NCI-H526 treated with DMSO at 0.1 percent for 48 hours (cell line): Measurements from ENCODE around the gene MAGEB3.
"Not testable (repeated sequence)": the region's sequence is repeated elsewhere in the genome, so short reads cannot be mapped to it uniquely, and the experiment has no call there.

Experiments
- DNase-seq: peaks from one replicate; lab custom pipeline; 2025; lab: John Stamatoyannopoulos, UW

Gene MAGEB3

GRCh38 chrX:30230395-30230794 is at the start of gene MAGEB3:
Gene MAGEB3 (plus strand): TSS chrX:30230657. CDS start chrX:30235925, 5,268 bp downstream.
- DNase-seq, result no peak

- DNase-seq, result no peak
Observed at GRCh38 chrX:30181353-30181752, 49.1 kb upstream of the MAGEB3 start.

GRCh38 chrX:30183554-30183953 is 46.9 kb upstream of the MAGEB3 start:
- no peak for DNase-seq

- no peak for DNase-seq
Observed at GRCh38 chrX:30190426-30190825, 40.0 kb upstream of the MAGEB3 start.

- DNase-seq, result not testable (repeated sequence)
Observed at GRCh38 chrX:30193910-30194309, 36.5 kb upstream of the MAGEB3 start.

- no peak for DNase-seq
Observed at GRCh38 chrX:30196322-30196721, 34.1 kb upstream of the MAGEB3 start.

GRCh38 chrX:30212172-30212571 is 18.3 kb upstream of the MAGEB3 start:
- DNase-seq, result no peak

- no peak for DNase-seq
Observed at GRCh38 chrX:30215357-30215843, 15.1 kb upstream of the MAGEB3 start, which contains the start of gene MAGEB2. Gene MAGEB2 (plus strand): TSS chrX:30215563. CDS start chrX:30218581, 3,018 bp downstream.

- DNase-seq, result no peak
Observed at GRCh38 chrX:30217465-30217864, 13.0 kb upstream of the MAGEB3 start.

- no peak for DNase-seq
Observed at GRCh38 chrX:30219372-30219771, 11.1 kb upstream of the MAGEB3 start.

- DNase-seq, result no peak
Observed at GRCh38 chrX:30220661-30221060, 9.8 kb upstream of the MAGEB3 start.

- DNase-seq, result no peak
Observed at GRCh38 chrX:30224536-30224935, 5.9 kb upstream of the MAGEB3 start.

- no peak for DNase-seq
Observed at GRCh38 chrX:30228526-30228925, 1.9 kb upstream of the MAGEB3 start.

- no peak for DNase-seq
Observed at GRCh38 chrX:30241724-30242415, 11.4 kb downstream of the MAGEB3 start, which contains the start of gene MAGEB4. Gene MAGEB4 (plus strand): TSS chrX:30242000. CDS start chrX:30242136, 136 bp downstream.

GRCh38 chrX:30246769-30247489 is 16.5 kb downstream of the MAGEB3 start, which contains the start of gene MAGEB1:
Gene MAGEB1 (plus strand): TSS chrX:30247146. CDS start chrX:30250494, 3,348 bp downstream.
- no peak for DNase-seq

GRCh38 chrX:30248854-30249253 is 18.4 kb downstream of the MAGEB3 start:
- DNase-seq, result no peak

GRCh38 chrX:30253257-30253656 is 22.8 kb downstream of the MAGEB3 start:
- DNase-seq, result no peak

GRCh38 chrX:30259927-30260326 is 29.5 kb downstream of the MAGEB3 start:
- no peak for DNase-seq

- DNase-seq, result no peak
Observed at GRCh38 chrX:30261012-30261411, 30.6 kb downstream of the MAGEB3 start.

GRCh38 chrX:30262763-30263162 is 32.3 kb downstream of the MAGEB3 start:
- no peak for DNase-seq

- no peak for DNase-seq
Observed at GRCh38 chrX:30270639-30271038, 40.2 kb downstream of the MAGEB3 start.

- no peak for DNase-seq
Observed at GRCh38 chrX:30275498-30275897, 45.0 kb downstream of the MAGEB3 start.

- DNase-seq, result no peak
Observed at GRCh38 chrX:30278365-30278764, 47.9 kb downstream of the MAGEB3 start.
